Suprapubic skin (tissue), 4 donors: Measurements from ENCODE around the gene SLC34A3. TPM values are rescaled to one million over a fixed set of nuclear protein-coding genes. Genes with fewer than 3 reads are reported as not detected.

Experiments
- DNase-seq, 2 donors: peaks; one replicate each; pipeline ENCODE4 v3.0.0-alpha.2; 2019; ENCODE audit warnings: low spot score in 2 of 2
- H3K27ac ChIP-seq: fragments of 200-600 bp; sonication (generic); one replicate; pipeline ENCODE4 v1.5.1; 2019
- H3K27me3 ChIP-seq: fragments of 200-600 bp; sonication (generic); one replicate; pipeline ENCODE4 v1.5.1; 2019
- H3K36me3 ChIP-seq: fragments of 200-600 bp; sonication (generic); one replicate; pipeline ENCODE4 v1.5.1; 2019
- H3K4me1 ChIP-seq: fragments of 200-600 bp; sonication (generic); one replicate; pipeline ENCODE4 v1.5.1; 2019
- H3K4me3 ChIP-seq: fragments of 200-600 bp; sonication (generic); one replicate; pipeline ENCODE4 v1.5.1; 2019; ENCODE audit warnings: mild to moderate bottlenecking
- H3K9me3 ChIP-seq: fragments of 200-600 bp; sonication (generic); one replicate; pipeline ENCODE4 v1.5.1; 2019
- CTCF ChIP-seq, 2 donors: fragments of 200-600 bp in 1 of 2; fragments of 450-650 bp in 1 of 2; sonication (generic) in 1 of 2; IDR thresholded peaks; one replicate each; pipeline ENCODE4 v1.5.1; 2016 to 2019; ENCODE audit warnings: antibody characterized with exemption in 2 of 2, mild to moderate bottlenecking in 1 of 2, moderate library complexity in 1 of 2
- EP300 ChIP-seq: sonication (generic); formaldehyde crosslinking; IDR thresholded peaks from one replicate; pipeline ENCODE4 v1.6.1; 2017; ENCODE audit warnings: antibody characterized with exemption
- POLR2A ChIP-seq, 2 donors: fragments of 450-650 bp; IDR thresholded peaks; one replicate each; pipeline ENCODE4 v1.6.1; 2017; ENCODE audit warnings: antibody characterized with exemption in 2 of 2, mild to moderate bottlenecking in 2 of 2, moderate library complexity in 2 of 2
- POLR2AphosphoS5 ChIP-seq, 3 donors: sonication (generic); formaldehyde crosslinking; IDR thresholded peaks; one replicate each; pipeline ENCODE4 v1.6.1; 2017; ENCODE audit warnings: antibody characterized with exemption in 3 of 3
- WGBS: methylation state at CpG from one replicate; pipeline ENCODE4 v1.1.5; 2018; 5-methylcytosine and 5-hydroxymethylcytosine counted together
- total RNA-seq, 4 donors: library from RNA; depleted of rRNA; stranded (reverse); fragments of >200 nt; gene quantifications; one replicate each; pipeline ENCODE4 v1.1.0, GENCODE V29; 2016

SLC34A3 gene
- total RNA-seq, 4 donors from 2014 or later, result 0.34 TPM; not detected in 3

GRCh38 chr9:137263506-137263905, 32.8 kb downstream of the SLC34A3 start:
- H3K4me1 ChIP-seq, result peaks cover 8% of the 10 kb centered on the region
- DNase-seq, result no peak
- 81% methylated on average over 10 of the region's 10 CpGs for WGBS
- H3K9me3 ChIP-seq, result no peaks in the 10 kb centered on the region
- peaks cover 53% of the 10 kb centered on the region for H3K36me3 ChIP-seq
- H3K4me3 ChIP-seq, result no peak overlapping the region
- H3K27me3 ChIP-seq, result no peaks in the 10 kb centered on the region
- H3K27ac ChIP-seq, result no peak overlapping the region
- TF ChIP-seq POLR2A (IDR thresholded peaks at IDR 0.05) (no peak), POLR2AphosphoS5 (IDR thresholded peaks at IDR 0.05) (no peak), EP300 (no peak), CTCF (IDR thresholded peaks at IDR 0.05) (no peak)

GRCh38 chr9:137264067-137264466, 33.4 kb downstream of the SLC34A3 start:
- H3K36me3 ChIP-seq, result peaks cover 55% of the 10 kb centered on the region
- peaks cover 14% of the 10 kb centered on the region for H3K4me1 ChIP-seq
- TF ChIP-seq CTCF (IDR thresholded peaks at IDR 0.05), result no peak
- TF ChIP-seq POLR2A (IDR thresholded peaks at IDR 0.05), result no peak
- TF ChIP-seq POLR2AphosphoS5 (IDR thresholded peaks at IDR 0.05), result no peak
- TF ChIP-seq EP300, result no peak
- 92% methylated on average over 21 of the region's 22 CpGs for WGBS
- no peak for DNase-seq
- no peaks in the 10 kb centered on the region for H3K27me3 ChIP-seq
- H3K27ac ChIP-seq, result no peak overlapping the region
- H3K4me3 ChIP-seq, result no peak overlapping the region
- H3K9me3 ChIP-seq, result no peaks in the 10 kb centered on the region

- no peak overlapping the region for H3K27ac ChIP-seq
- peaks cover 23% of the 10 kb centered on the region for H3K4me1 ChIP-seq
- peak in 1 of 2 donors; percentile 76 for DNase-seq
- no peak overlapping the region for H3K4me3 ChIP-seq
- TF ChIP-seq CTCF (IDR thresholded peaks at IDR 0.05), result no peak
- TF ChIP-seq EP300, result no peak
- TF ChIP-seq POLR2AphosphoS5 (IDR thresholded peaks at IDR 0.05), result no peak
- TF ChIP-seq POLR2A (IDR thresholded peaks at IDR 0.05), result no peak
- no peaks in the 10 kb centered on the region for H3K27me3 ChIP-seq
- H3K9me3 ChIP-seq, result no peaks in the 10 kb centered on the region
- H3K36me3 ChIP-seq, result peaks cover 53% of the 10 kb centered on the region
- WGBS, result over 99% methylated on average over 9 of the region's 29 CpGs
Observed at GRCh38 chr9:137265496-137266161, 34.9 kb downstream of the SLC34A3 start.

- Histone ChIP-seq H3K4me1 (peaks cover 27% of the 10 kb centered on the region), H3K27ac (no peak overlapping the region), H3K27me3 (no peaks in the 10 kb centered on the region), H3K9me3 (no peaks in the 10 kb centered on the region), H3K4me3 (no peak overlapping the region), H3K36me3 (peaks cover 53% of the 10 kb centered on the region)
- TF ChIP-seq EP300 (no peak), POLR2A (IDR thresholded peaks at IDR 0.05) (no peak), POLR2AphosphoS5 (IDR thresholded peaks at IDR 0.05) (no peak), CTCF (IDR thresholded peaks at IDR 0.05) (no peak)
- peak in 1 of 2 donors; percentile 76 for DNase-seq
- WGBS, result 92% methylated on average over 5 of the region's 15 CpGs
Observed at GRCh38 chr9:137266162-137266527, 35.4 kb downstream of the SLC34A3 start.

- Histone ChIP-seq H3K27ac (no peak overlapping the region), H3K36me3 (peaks cover 53% of the 10 kb centered on the region), H3K4me3 (no peak overlapping the region), H3K9me3 (no peaks in the 10 kb centered on the region), H3K4me1 (peaks cover 33% of the 10 kb centered on the region), H3K27me3 (no peaks in the 10 kb centered on the region)
- no peak for DNase-seq
- WGBS, result 75% methylated on average over 17 of the region's 34 CpGs
- TF ChIP-seq POLR2A (IDR thresholded peaks at IDR 0.05), result no peak
- TF ChIP-seq CTCF (IDR thresholded peaks at IDR 0.05), result no peak
- no peak for TF ChIP-seq POLR2AphosphoS5 (IDR thresholded peaks at IDR 0.05)
- no peak for TF ChIP-seq EP300
Observed at GRCh38 chr9:137266585-137267453, 36.1 kb downstream of the SLC34A3 start.
